LHCN-M2 (cell line): ENCODE results near the gene CALN1. TPM values are rescaled to one million over a fixed set of nuclear protein-coding genes. Genes with fewer than 3 reads are reported as not detected.

Experiments used
- DNase-seq: peaks from one replicate; pipeline ENCODE4 v3.0.0-alpha.2; 2012; ENCODE audit warnings: low read depth
- total RNA-seq: library from RNA; depleted of rRNA; stranded (reverse); fragments of >200 nt; gene quantifications from 2 replicates; pipeline ENCODE4 v1.2.3, GENCODE V29; 2014

CALN1 gene
- total RNA-seq, 1 experiment from 2014 or later: not detected

GRCh38 chr7:72326365-72326764 is 85.8 kb downstream of the CALN1 start:
- DNase-seq: no peak

GRCh38 chr7:72325561-72325960 is 86.6 kb downstream of the CALN1 start:
- DNase-seq: no peak

GRCh38 chr7:72321637-72322036 is 90.5 kb downstream of the CALN1 start:
- DNase-seq: no peak

GRCh38 chr7:72321081-72321480 is 91.1 kb downstream of the CALN1 start:
- DNase-seq: no peak

- DNase-seq: no peak
Observed at GRCh38 chr7:72317341-72317740, 94.8 kb downstream of the CALN1 start.

- DNase-seq: no peak
Observed at GRCh38 chr7:72316148-72316547, 96.0 kb downstream of the CALN1 start.

- no peak for DNase-seq
Observed at GRCh38 chr7:72313906-72314305, 98.2 kb downstream of the CALN1 start.

GRCh38 chr7:72310301-72310700 is 101.8 kb downstream of the CALN1 start:
- no peak for DNase-seq

- no peak for DNase-seq
Observed at GRCh38 chr7:72309476-72309875, 102.7 kb downstream of the CALN1 start.

- no peak for DNase-seq
Observed at GRCh38 chr7:72308986-72309385, 103.2 kb downstream of the CALN1 start.

- DNase-seq: no peak
Observed at GRCh38 chr7:72307566-72307965, 104.6 kb downstream of the CALN1 start.

- DNase-seq: no peak
Observed at GRCh38 chr7:72298912-72299311, 113.2 kb downstream of the CALN1 start.

GRCh38 chr7:72298091-72298490 is 114.0 kb downstream of the CALN1 start:
- DNase-seq: no peak

- DNase-seq: no peak
Observed at GRCh38 chr7:72297636-72298035, 114.5 kb downstream of the CALN1 start.

GRCh38 chr7:72292794-72293193 is 119.3 kb downstream of the CALN1 start:
- no peak for DNase-seq

GRCh38 chr7:72292118-72292517 is 120.0 kb downstream of the CALN1 start:
- no peak for DNase-seq

GRCh38 chr7:72286519-72286918 is 125.6 kb downstream of the CALN1 start:
- no peak for DNase-seq

- no peak for DNase-seq
Observed at GRCh38 chr7:72283309-72283708, 128.8 kb downstream of the CALN1 start.

- no peak for DNase-seq
Observed at GRCh38 chr7:72281308-72281707, 130.8 kb downstream of the CALN1 start.

- no peak for DNase-seq
Observed at GRCh38 chr7:72279203-72279602, 132.9 kb downstream of the CALN1 start.

GRCh38 chr7:72278550-72278949 is 133.6 kb downstream of the CALN1 start:
- DNase-seq: no peak

GRCh38 chr7:72275382-72276070 is 136.6 kb downstream of the CALN1 start:
- no peak for DNase-seq

GRCh38 chr7:72272479-72272878 is 139.7 kb downstream of the CALN1 start:
- DNase-seq: no peak

GRCh38 chr7:72268796-72269195 is 143.3 kb downstream of the CALN1 start:
- no peak for DNase-seq
